NCI-H187 treated with DMSO at 0.1 percent for 48 hours (cell line): ENCODE data around the gene SPOCK1.

Experiments used
- DNase-seq: peaks from one replicate; lab custom pipeline; 2025; lab: John Stamatoyannopoulos, UW

The SPOCK1 gene

DNA sequence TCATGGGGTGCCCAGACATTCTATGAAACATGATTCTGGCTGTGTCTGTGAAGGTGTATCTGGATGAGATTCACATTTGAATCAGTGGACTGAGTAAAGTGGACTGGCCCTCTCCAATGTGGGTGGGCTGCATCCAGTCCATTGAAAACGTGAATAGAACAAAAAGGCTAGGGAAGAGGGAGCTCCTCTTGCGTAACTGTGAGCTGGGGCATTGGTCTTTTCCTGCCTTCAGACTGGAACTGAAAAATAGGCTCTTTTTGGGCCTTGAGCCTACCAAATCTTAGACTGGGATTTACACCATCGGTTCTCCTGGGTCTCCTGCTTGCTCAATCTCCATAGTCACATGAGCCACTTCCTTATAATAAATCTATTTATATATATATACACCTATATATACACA, 170.1 kb downstream of the SPOCK1 start:
- DNase-seq = no peak

DNA sequence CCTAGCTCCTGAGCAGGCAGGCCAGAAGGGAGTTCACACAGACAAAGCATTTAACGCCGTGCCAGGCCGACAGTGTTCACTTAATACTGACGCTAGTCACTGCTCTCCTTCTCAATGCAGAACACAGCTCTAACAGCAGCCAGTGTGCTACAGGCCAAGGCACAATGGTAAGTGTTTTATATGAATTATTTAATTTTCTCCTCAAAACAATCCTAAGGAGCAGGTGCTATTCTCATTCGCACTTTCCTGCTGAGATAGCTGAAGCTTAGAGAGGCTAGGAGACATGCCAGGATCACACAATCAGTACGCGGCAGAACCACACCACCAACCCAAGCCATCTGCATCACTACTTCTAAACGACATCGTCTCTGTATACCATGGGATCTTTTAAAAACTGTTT, 170.7 kb downstream of the SPOCK1 start:
- DNase-seq = no peak

DNA sequence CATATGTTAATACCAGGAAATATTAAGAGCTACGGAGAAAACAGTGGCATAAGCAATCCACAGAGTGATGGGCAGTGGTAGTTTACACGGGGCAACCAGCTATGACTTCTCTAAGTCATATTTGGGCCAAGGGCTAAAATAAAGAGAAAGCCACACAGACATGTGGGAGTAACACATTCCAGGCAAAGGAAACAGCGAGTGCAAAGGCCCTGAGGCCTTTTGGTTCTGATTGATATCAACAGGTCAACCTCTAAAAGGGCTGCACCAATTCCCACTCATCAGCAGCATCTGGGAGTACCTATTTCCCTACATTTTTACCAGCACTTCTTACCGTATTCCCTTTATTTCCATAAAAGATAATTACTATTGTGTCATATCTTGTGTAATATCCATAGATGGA, 173.4 kb downstream of the SPOCK1 start:
- no peak for DNase-seq

DNA sequence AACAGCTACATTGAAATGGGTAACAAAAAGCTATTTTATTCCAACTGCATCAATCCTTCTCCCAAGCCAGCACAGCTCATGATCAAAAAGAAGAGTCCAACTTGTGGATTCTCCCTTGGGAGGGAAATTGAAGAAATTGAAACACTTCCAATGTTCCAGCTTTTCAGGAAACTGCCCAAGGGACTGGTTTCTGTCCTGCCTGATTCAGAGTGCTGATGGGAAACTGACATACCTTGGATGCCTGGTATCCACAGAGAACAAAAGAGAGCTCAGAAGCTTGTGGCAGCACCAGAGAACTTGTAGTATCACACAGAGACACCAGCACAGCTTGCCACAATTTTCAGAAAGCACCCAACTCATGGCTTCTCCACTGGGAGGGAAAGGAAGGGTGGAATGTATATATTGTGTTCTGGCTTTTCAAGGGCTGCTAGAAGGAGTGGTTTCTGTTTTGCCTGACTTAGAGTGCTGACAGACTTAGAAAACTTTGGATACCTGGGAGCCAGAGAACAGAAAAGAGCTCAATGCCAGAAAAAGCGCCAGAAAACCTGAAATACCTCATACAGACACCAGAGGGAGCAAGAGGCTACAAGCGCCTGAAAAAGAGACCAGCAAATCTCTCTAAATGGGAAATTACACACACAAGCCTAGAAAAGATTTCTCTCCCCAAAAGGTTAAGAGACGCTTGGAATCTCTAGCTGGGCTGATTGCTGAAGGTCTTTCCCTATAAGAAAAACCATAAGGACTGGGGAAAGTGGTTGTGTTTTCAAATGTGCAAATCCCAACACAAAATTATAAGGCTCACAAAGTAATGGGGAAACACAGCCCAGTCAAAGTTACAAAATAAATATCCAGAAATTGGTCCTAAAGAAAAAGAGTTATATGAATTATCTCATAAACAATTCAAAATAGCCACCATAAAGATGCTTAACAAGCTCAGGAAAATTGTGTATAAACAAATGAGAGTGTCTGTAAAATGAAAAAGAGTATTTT, 178.8 kb downstream of the SPOCK1 start:
- peak; percentile 27 for DNase-seq

DNA sequence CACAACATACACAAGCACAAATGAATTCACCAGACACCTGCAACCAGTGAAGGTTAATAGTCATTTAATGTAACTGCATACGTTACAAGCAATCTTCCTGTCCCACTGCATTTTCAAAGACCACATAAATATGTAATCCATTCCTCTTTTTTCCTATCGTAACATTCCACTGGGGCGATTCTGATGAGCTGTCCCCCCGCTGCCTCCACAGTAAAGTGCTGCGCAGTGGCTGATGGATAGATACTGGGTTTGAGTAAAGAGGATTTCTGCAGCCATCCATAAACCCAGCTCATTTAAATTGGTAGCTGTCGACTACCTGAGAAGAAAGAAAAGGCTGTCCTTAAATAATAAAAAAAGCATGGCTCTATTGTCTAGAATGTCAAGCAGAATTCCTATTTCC, 181.1 kb downstream of the SPOCK1 start:
- no peak for DNase-seq

DNA sequence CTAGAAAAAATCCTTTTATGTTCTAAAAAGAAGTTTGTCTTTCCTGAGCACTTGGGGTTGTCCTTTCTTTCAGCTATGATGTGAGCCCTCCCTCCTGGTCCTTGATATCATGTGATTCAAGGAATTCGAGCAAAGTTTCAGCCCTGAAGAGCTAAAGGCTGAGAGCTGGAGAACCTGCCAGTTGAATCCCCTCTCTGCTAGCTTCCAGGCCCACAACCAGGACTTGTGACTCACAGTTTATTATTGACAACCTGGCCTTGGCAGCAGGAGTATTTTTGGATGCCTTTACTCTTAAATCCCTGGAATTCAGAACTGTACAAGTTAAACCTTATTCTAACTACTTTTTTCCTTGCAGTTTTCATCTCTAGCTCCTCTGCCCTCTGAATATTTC, 182.8 kb downstream of the SPOCK1 start:
- no peak for DNase-seq

DNA sequence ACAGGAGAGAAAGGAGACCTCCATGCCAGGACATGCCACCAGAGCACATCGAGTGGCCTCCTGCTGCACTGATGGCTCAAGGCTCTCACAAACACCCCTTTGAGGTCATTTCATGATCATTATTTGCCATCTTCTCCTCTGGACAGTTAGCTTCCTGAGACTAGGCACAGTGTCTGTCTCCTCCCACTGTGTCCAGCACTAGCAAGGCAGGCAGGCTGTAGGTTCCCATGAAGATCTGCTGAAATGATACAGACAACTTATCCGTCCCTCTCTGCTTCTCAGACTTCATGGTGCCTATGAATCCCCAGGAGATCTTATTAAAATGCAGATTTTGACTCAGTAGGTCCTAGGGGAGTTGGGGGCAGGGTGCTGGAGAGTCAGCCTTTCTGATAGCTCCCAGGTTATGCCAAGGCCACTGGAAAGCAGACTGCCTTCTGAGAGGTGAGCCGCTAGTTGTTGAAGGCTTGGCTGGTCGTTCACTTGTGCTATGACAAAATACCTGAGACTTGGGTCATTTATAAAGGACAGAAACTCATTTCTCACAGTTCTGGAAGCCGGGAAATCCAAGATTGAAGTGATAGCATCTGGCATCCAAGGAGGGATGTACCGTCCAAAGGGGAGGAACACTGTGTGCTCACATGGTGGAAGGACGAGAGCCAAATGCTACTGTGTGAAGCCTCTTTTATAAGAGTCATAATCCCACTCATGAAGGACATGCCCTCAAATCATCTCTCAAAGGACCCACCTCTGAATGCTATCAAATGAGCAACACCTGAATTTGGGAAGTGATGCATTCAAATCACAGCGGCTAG, 183.4 kb downstream of the SPOCK1 start:
- DNase-seq = no peak

DNA sequence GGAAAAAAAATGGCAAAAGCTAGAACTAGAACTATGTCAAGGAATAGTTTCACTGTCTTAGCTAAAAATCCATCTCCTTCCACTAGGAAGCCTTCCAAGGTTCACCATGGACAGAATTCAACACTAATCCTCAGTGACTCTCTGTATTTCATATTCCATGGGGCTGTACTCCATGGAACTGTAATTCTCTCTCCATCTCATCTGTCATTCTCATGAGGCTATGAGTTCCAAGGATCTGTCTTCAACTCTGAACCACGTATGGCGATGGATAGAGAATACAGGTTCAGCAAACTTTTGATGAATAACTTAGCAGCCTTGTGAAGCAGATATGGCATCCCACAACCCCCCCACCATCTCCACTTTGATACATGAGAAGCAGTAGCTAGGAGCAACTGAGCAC, 184.0 kb downstream of the SPOCK1 start:
- no peak for DNase-seq

DNA sequence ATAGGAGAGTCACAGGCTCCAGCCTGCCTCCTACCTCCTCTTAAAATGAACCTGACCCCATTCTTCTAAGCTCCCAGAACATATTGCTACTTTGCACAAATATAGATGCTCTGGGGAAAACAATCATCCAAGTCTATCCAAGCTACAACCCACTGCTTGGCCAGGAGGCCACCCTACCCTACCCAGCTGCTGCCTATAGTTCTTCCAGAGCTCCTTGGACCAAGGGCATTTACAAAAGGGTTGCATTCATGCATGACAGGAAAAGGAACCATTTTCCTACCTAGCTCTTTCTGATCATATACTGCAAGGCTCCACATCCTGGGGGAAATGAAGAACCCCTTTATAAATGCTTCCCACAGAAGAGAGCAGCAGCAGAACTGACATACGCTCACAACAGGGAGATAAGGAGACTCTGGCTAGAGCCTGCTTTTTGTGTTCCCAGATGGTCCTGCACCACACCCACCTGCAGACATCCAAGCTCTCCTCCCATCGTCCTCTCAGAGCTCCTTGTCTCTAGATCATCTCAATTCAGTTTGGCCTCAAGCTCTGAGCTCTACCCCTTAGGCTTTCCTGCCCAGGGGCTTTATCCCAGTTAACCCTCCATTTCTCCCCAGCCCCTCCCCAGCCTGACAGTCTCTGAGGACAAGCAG, 185.5 kb downstream of the SPOCK1 start:
- DNase-seq = no peak

DNA sequence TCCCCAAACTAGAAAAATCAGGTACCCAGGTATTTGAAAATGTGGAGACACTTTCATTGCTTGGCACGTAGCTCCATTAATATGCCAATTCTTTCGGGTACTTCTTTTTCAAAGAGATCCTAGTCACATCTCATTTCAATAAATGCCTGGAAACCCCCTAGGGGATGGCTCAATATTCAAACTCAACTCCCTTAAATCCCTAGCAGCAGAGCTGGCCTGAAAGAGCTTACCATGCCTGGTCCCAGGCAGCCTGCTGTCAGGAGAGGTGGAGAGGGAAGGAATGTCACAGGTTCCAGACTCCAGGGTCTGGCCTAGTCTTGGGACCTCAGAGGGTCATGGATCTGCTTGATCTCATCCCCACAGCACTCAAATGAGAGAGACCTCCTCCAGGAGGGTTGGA, 187.1 kb downstream of the SPOCK1 start:
- no peak for DNase-seq

DNA sequence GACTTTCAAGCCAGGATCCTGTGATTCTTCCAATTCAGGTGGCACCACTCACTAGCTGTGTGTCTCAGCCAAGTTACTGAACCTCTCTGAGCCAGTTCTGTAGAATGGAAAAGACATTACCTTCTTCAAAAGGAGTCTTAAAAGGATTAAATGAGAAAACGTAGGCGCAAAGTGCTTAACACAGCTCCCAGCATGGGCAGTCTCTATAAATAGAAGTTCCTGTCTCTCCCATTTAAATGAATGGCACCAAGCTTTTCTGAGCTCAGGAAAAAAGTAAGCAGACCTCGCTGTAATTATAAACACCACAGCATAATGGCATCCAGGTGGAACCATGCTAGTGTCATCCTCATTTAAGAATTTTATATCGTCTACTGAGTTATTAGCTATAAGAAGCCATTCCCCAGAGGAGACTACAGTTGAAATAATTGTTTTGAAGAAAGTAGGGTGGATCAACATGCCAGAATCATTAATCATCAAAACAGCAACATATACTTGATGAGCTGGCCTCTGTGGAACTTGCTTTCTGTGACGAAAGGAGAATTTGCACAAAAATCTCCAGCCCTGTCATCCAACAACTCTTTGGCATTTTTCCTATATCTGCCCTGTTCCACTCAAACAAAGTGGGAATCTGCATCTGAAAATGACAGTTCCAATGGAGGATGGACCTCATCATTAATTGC, 188.9 kb downstream of the SPOCK1 start:
- no peak for DNase-seq

DNA sequence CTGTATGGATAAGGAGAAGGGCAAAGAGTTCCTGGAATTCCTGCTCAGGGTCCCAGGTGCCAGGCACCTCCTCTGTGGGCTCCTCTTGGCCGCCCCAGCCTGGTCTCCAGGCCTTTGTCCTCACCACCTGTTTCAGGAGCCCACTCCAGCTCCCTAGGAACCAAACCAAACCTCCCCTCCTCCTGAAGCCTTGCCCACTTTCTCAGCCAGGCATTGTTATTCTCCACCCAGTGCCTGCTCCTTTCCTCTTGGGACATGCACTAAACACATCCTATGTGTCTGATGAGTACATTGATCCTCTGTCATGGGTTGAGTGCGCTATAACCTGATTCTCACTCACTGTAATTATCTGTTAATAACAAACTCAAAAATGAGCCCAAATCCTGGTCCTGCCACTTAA, 189.8 kb downstream of the SPOCK1 start:
- no peak for DNase-seq

DNA sequence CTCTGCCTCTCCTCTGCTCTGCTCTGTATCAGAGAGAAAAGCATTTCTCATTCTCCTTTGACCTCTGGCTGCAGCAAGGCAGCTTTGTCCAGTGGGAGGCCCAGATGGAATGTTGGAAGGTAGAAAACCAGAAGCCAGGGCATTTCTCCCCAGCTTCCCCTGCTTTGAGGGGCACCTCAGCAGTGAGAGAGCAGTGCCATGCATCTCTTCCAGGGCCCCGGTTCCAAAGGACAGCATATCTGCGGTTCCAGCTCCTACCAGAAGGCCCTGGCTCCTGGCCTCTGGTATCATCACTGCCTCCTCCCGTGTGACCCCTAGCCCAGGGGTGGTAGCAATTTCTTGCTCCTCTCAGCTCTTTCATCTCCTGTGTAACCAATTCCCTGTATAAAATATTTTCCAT, 190.8 kb downstream of the SPOCK1 start:
- DNase-seq = no peak

DNA sequence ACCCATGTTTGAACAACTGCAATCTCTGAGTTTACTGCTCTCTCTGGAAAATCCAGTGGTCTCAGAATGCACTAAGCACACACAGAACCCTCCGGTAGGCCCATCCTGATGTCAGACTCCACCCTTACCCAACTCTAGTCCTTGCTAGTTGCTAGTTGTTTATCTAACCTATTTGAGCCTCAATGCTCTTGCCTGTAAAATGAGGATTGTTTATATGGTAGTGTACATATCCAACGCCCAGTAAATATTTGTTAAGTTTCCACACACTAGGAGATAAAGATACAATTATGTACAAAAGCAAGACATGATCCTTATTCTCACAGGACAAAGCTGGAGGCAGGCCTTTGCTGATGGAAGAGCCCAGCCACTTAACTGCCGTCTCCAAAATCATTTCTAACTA, 192.2 kb downstream of the SPOCK1 start:
- no peak for DNase-seq

DNA sequence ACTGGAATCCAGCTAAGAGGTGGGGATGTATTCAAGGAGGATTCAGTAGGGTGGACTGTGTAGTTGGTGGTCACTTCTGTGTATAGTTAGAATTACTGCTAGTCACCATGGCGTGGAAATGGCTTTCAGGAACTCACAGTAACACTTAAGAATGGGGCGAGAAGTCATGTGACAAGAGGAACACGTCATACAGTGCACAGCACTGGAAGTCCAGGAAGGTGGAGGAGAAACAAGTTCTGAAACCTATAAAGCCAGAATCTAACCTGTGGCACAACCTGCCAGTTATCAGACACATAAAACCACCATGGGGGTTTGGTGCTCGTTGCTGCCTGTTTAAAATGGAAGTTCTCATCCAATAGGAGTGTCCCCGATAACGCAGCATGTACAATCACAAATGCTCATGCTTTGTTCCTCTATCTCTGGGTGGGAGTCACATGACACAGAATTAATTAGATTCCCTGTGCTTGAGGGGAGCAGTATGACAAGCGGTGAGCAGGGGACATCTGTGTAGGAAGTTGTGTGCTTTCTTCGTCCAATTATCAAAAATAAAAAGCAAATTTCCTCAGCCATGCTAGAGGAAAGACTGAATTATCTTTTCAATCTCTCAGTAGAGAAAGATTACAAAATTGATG, 193.0 kb downstream of the SPOCK1 start:
- no peak for DNase-seq

DNA sequence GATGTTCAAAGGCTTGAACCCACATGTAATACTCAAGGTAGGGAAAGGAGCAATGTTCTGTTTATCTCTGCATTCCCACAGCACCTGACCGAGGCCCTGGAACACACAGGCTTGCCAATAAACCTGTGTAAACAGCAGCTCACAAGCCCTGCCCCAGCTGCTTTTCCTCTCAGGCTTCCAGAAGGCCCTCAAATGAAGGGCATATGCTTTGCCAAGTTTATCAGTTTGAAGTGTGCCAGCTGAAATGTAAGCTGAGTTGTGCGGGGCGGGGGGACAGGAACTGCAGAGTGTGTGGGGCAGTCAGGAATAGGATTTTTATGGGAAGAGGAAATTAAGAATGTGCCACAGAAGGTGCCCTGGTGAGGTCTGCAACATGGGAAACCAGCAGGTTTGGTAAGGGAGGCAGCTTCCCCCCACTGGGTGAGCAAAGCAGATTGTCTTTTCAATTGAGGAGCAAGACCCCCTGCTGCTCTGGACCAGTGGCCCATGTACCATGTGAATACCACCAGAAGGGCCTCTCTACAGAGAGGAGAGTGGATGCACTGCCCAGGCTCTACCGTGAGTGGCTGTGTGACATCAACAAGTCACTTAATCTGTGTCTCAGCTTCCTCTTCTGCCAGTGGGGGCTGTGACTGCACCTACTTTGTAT, 194.8 kb downstream of the SPOCK1 start:
- DNase-seq = no peak

DNA sequence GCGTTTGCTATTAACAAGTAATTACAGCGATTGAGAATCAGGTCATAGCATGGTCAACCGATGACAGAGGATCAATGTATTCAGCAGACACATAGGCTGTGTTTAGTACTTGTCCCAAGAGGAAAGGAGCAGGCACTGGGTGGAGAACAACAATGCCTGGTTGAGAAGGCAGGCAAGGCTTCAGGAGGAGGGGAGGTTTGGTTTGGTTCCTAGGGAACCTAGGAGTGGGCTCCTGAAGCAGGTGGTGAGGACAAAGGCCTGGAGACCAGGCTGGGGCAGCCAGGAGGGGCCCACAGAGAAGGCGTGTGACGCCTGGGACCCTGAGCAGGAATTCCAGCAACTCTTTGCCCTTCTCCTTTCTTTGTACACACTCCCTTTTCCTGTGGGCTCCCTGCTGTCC, 195.6 kb downstream of the SPOCK1 start:
- no peak for DNase-seq

DNA sequence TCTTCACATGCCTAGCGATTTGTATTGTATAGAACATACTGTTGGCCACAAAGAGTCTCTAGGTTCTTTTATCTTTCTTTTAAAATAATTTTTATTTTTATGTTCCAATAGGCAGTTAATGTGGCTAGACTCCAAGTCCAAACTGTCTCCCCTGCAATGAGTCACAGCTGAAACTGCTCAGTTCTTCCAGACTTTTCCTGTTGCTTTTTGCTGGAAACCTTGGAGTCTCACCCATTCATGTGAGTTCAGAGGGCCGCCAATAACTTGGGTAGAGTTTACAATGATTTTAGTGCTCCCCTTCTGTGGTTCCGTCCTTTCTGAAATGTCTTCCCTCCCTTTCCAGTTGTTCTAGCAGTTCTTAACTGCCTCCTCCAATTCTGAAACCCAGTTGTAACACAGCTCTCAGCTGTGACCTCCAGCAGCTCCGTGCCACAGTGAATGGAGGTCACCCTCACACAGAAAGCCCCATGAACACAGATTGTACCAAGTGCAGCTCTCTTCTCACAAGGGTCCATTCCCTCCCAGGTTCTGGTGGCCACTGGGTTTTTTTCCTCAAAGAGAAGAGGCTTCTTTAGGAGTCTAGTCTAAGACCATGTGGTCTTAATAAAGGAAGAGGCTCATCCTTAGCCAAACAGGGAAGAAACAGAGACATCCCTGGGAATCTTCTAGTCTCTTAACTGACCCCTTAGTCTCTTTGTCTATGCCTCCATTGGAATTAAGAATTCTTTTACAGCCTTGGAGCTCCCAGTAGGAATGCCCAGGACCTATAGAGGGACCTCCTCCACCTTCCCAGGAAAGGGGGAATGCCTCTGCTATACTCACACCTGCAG, 198.5 kb downstream of the SPOCK1 start:
- DNase-seq = no peak

DNA sequence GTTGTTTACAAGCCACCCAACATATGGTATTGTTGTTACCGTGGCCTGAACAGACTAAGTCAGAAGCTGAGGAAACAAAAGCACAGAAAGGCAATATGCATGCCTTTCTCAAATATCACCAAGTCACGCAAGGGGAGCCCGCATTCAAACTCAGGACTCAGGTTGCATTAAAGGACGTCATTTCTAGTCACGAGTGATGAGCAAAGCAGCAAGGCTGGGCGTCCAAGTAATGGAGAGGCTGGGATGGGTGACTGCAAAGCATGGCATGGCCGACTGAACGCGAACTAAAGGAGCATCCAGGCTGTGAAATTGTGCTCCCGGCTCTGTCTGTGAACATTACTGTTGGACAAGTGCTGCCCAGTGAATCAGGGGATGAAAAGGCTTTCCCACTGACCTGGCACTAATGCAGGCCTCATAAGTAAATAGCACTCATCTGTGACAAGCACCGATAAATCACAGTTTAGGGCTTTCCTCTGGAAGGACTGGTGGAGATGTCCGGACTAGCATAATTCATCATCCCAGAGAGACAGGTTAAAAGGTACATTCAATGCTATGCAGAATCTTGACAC, 202.8 kb downstream of the SPOCK1 start:
- DNase-seq = peak; percentile 91

DNA sequence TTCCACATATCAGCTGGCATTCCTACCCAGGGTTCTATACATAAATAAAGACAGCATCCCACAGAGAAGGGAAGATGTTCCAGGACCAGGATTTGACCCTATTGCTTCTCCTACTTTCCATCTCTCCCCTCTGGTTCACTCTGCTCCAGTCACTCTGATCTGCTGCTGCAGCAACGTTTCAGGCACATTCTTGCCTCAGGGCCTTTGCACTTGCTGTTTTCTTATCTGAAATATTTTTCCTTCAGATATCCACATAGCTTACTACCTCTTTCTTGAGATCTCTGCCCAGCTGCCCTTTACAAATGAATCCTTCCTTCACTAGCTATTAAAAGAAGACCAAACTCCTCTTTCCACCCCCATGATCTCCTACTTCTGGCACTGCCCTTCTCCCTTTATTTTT, 204.5 kb downstream of the SPOCK1 start:
- no peak for DNase-seq
